Duodenal mucosa (tissue), 2 donors: ENCODE measurements around the gene DAO.
"Not testable (repeated sequence)": the region's sequence is repeated elsewhere in the genome, so short reads cannot be mapped to it uniquely, and the experiment has no call there.

Source experiments
- H3K27ac ChIP-seq: one replicate; pipeline ENCODE4 v1.7.0; 2013; ENCODE audit warnings: low read depth, low read length
- H3K27me3 ChIP-seq, 2 donors: one replicate each; pipeline ENCODE4 v1.7.0; 2013; ENCODE audit warnings: low read length in 2 of 2, control low read depth in 1 of 2; ENCODE audit not compliant: insufficient read depth in 2 of 2, control insufficient read depth in 1 of 2
- H3K36me3 ChIP-seq, 2 donors: one replicate each; pipeline ENCODE4 v1.7.0; 2013; ENCODE audit warnings: low read length in 2 of 2, control low read depth in 1 of 2; ENCODE audit not compliant: insufficient read depth in 2 of 2, control insufficient read depth in 1 of 2
- H3K4me1 ChIP-seq, 2 donors: one replicate each; pipeline ENCODE4 v1.7.0; 2013; ENCODE audit warnings: low read length in 2 of 2, control low read depth in 1 of 2; ENCODE audit not compliant: insufficient read depth in 2 of 2, control insufficient read depth in 1 of 2
- H3K4me3 ChIP-seq, 2 donors: one replicate each; pipeline ENCODE4 v1.7.0; 2013; ENCODE audit warnings: low read length in 2 of 2, low read depth in 1 of 2
- H3K9ac ChIP-seq, 2 donors: one replicate each; pipeline ENCODE4 v1.7.0; 2013; ENCODE audit warnings: low read length in 2 of 2, low read depth in 1 of 2
- H3K9me3 ChIP-seq, 2 donors: one replicate each; pipeline ENCODE4 v1.7.0; 2013; ENCODE audit warnings: low read length in 2 of 2, control low read depth in 1 of 2; ENCODE audit not compliant: control insufficient read depth in 1 of 2

The DAO gene

DNA sequence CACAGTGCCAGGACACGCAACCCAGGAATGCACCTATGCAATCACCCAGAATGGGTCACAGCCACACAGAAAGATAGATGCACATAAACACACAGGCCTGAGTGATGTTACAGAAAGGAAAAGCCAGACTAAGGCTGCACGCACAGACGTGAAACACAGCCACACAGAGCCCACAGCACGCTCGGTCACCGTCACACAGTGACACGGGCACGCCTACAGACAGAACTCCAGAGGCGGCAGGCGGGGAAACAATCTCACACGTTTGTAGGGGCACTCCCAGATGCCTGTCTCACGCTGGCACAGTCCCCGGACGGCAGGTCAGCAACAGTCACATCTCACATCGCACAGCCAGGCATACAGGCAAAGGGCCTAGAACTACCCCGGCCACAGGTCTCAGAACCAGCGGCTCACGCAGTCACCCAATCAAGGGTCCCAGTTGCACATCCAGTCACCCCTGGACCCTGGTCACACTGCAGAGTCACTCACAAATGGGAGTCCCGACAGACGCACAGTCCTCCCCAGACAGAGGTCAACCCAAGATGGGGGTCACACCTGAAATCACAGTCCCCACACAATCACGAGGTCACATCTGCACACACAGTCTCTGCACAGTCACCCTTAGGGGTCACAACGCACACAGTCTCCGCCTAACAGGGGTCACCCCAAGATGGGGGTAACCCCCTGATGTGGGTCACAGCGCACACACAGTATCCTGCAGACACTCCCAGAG, 23.3 kb upstream of the DAO start:
- Histone ChIP-seq H3K9me3 (no peaks in the 10 kb centered on the region), H3K27me3 (no peaks in the 10 kb centered on the region), H3K4me3 (peak overlapping the region; percentile 90 to 98), H3K4me1 (peaks cover 33 to 36% of the 10 kb centered on the region in 2 donors), H3K27ac (peak overlapping the region; percentile 86), H3K36me3 (peaks cover 0 to 7% of the 10 kb centered on the region in 2 donors), H3K9ac (peak overlapping the region; percentile 74 to 90)

DNA sequence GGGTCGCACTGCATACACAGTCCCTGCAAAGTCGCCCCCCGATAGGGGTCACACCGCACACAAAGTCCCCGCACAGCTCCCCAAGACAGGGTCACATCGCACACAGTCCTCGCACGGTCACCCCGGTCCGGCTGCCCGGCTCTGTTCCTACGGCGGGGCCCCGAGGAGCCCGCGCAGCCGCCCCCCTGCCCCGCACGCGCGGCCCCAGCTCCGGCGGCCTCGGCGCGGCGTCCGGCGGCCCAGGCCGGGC, 22.8 kb upstream of the DAO start:
- Histone ChIP-seq H3K4me1 (peaks cover 33 to 36% of the 10 kb centered on the region in 2 donors), H3K27ac (peak overlapping the region; percentile 86), H3K27me3 (no peaks in the 10 kb centered on the region), H3K9me3 (no peaks in the 10 kb centered on the region), H3K36me3 (peaks cover 0 to 3% of the 10 kb centered on the region in 2 donors), H3K9ac (peak overlapping the region; percentile 74 to 90), H3K4me3 (peak overlapping the region; percentile 90 to 98)

DNA sequence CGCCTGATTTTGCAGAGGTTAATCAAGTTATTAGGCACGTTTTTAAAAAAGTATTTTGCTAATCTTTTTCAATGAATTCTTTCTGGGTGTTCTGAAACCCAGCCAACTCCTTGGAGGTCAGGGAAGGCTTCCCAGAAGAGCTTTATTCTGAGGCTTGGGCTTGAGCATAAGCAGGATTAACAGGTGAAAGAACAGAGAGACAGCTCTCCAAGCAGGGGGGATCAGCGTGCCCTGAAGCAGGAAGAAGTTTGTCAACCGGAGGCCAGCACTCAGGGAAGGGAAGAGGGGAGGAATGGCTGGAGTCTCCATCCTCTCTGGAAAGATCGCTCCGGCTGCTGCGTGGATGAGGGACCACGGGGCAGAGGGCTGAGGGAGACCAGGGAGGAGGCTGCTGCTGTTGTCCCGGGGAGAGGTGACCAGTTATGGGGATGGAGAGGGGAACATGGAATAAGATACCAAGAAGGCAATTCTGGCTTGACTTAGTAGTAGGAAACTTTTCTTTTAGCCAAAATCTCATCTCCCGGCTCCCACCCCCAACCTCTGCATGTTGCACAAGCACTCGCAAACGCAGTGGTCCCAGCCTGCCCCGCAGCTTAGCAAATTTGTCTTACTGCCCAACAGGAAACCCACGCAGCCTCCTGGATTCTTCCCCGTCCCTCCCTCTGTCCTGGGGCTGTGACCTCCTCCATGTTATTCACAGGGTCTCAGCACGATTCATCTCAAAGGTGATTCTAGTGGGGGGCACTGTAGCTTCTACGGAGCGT, 21.4 kb upstream of the DAO start:
- Histone ChIP-seq H3K4me3 (peak overlapping the region; percentile 64), H3K9ac (peak overlapping the region; percentile 24 to 67), H3K4me1 (peaks cover 30 to 34% of the 10 kb centered on the region in 2 donors), H3K36me3 (peaks cover 0 to 3% of the 10 kb centered on the region in 2 donors), H3K9me3 (no peaks in the 10 kb centered on the region), H3K27ac (no peak overlapping the region), H3K27me3 (no peaks in the 10 kb centered on the region)

DNA sequence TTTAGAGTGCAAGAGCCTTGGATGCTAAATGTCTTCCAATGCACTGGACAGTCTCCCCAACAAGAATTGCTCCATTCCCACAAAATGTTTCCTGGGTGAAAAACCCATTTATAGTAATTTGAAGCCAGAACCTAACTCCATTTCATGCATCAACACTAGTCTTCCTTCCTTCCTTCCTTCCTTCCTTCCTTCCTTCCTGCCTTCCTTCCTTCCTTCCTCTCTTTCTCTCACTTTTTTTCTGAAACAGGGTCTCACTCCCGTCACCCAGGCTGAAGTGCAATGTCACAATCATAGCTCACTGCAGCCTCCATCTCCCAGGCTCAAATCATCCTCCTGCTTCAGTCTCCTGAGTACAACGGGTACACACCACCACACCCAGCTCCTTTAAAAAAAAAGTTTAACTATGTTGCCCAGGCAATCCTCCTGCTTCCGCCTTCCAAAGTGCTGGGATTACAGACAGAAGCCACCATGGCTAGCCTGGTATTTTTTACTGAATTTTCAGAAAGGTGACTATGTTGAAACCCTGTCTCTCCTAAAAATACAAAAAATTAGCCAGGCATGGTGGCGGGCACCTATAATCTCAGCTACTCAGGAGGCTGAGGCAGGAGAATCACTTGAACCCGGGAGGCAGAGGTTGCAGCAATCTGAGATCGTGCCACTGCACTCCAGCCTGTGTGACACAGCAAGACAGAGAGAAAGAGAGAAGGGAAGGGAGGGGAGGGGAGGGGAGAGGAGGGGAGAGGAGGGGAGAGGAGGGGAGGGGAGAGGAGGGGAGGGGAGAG, 20.6 kb upstream of the DAO start:
- not testable (repeated sequence) for H3K27ac ChIP-seq, H3K9me3 ChIP-seq

DNA sequence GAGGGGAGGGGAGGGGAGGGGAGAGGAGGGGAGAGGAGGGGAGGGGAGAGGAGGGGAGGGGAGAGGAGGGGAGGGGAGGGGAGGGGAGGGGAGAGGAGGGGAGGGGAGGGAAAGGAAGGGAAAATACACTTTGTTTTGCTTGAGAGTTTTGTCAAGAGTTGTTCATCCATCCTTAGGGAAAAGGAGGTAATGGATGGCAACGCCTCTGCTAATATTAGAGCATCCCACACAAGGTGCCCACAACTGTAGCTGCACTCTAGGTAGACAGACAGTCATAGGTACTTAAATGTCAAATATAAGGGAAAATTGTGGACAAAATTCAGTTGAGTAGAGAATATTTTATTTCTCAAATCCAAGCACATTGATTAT, 20.0 kb upstream of the DAO start:
- H3K36me3 ChIP-seq: no peaks in the 10 kb centered on the region
- no peak overlapping the region for H3K9ac ChIP-seq
- H3K4me3 ChIP-seq: no peak overlapping the region
- H3K27me3 ChIP-seq: no peaks in the 10 kb centered on the region
- H3K9me3 ChIP-seq: no peaks in the 10 kb centered on the region
- H3K4me1 ChIP-seq: peaks cover 23% of the 10 kb centered on the region in 2 donors
- H3K27ac ChIP-seq: no peak overlapping the region

More for the DNA sequence above, 20.6 kb upstream of the DAO start:
- Histone ChIP-seq H3K4me3 (peak overlapping the region in 1 of 2 donors; percentile 64), H3K4me1 (peaks cover 23 to 27% of the 10 kb centered on the region in 2 donors)
- not testable (repeated sequence) for H3K9ac ChIP-seq, H3K27me3 ChIP-seq, H3K36me3 ChIP-seq

DNA sequence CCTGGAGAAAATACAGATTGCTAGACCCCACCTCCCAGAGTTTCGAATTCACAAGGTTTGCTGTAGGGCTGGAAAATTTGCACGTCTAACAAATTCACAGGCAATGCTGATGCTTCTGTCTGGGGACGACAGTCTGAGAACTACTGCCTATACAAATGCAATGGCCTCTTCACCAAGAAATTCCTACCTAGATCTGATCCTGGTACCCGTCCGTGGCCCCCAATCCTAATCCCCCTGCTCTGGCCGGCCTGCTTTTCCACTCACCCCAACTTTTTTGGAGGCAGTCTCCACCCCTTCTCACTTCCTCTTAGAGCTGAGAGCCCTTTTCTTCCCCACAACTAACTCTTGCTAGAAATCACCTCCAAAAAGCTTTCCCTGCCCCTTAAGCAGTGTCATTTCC, 19.4 kb upstream of the DAO start:
- no peaks in the 10 kb centered on the region for H3K27me3 ChIP-seq
- peaks cover 22 to 23% of the 10 kb centered on the region in 2 donors for H3K4me1 ChIP-seq
- H3K4me3 ChIP-seq: no peak overlapping the region

DNA sequence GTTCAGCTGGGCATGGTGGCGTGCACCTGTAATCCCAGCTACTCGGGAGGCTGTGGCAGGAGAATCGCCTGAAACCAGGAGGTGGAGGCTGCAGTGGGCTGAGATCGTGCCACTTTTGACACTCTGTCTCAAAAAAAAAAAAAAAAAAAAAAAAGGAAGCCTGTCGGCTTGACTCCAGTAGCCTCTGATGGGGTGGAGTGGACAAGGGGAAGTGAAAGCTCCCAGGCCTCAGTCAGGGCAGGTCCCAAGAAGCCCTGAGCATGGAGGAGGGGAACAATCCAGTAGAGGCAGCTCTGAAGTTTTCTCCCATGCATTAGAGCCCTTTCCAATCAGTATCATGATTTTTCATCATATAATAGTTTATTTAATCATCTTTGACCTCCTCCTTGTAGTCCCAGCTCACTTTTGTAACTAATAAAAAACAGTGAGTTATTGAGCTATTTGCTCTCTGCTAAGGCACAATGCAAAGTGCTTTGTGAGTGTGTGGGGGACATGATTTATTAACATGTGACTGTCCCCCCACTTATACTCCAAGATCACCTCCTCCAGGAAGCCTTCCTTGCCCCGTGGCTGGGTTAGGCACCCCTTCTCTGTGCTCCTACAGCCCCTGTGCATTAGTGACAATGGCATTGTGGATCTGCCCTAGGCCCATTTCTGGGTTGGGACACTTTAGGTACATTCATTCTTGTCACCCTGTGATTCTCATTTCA, 17.9 kb upstream of the DAO start:
- Histone ChIP-seq H3K36me3 (no peaks in the 10 kb centered on the region), H3K4me3 (no peak overlapping the region), H3K9ac (no peak overlapping the region), H3K27ac (no peak overlapping the region), H3K4me1 (peaks cover 10 to 11% of the 10 kb centered on the region in 2 donors), H3K9me3 (no peaks in the 10 kb centered on the region), H3K27me3 (no peaks in the 10 kb centered on the region)

More for the DNA sequence above, 19.4 kb upstream of the DAO start:
- Histone ChIP-seq H3K27ac (no peak overlapping the region), H3K36me3 (no peaks in the 10 kb centered on the region), H3K9me3 (no peaks in the 10 kb centered on the region), H3K9ac (no peak overlapping the region)

DNA sequence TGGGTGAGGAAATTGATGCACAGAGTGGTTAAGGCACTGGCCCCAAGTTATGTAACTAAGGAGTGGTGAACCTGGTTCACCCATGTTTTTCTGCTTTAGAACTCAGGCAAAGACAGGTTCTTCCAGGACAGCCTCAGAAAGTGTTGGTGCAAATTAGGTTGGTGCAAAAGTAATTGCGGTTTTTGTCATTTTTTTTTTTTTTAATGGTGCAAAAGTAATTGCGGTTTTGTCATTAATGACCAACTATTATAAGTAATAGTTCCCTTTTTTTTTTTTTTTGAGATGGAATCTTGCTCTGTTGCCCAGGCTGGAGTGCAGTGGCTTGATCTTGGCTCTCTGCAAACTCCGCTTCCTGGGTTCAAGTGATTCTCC, 17.3 kb upstream of the DAO start:
- no peak overlapping the region for H3K9ac ChIP-seq
- no peaks in the 10 kb centered on the region for H3K27me3 ChIP-seq
- no peak overlapping the region for H3K27ac ChIP-seq
- no peaks in the 10 kb centered on the region for H3K36me3 ChIP-seq
- peaks cover 10 to 11% of the 10 kb centered on the region in 2 donors for H3K4me1 ChIP-seq
- no peaks in the 10 kb centered on the region for H3K9me3 ChIP-seq
- H3K4me3 ChIP-seq: no peak overlapping the region

DNA sequence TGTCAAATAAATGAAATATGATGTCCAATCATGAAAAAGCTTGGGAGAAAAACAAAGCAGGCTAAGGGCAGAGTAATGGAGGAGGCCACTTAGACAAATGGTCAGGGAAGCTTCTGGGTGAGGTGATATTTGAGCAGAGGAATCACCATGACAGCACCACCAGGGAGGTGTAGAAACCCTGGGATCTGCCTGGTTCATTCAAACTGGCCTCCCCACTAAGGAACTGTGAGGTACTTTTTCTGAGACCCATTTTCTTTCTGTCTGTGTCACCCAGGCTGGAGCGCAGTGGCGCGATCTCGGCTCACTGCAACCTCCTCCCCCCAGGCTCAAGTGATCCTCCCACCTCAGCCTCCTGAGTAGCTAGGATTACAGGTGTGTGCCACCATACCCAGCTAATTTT, 14.7 kb upstream of the DAO start:
- Histone ChIP-seq H3K9me3 (no peaks in the 10 kb centered on the region), H3K27ac (no peak overlapping the region), H3K9ac (no peak overlapping the region), H3K27me3 (no peaks in the 10 kb centered on the region), H3K36me3 (no peaks in the 10 kb centered on the region), H3K4me1 (no peaks in the 10 kb centered on the region), H3K4me3 (no peak overlapping the region)

DNA sequence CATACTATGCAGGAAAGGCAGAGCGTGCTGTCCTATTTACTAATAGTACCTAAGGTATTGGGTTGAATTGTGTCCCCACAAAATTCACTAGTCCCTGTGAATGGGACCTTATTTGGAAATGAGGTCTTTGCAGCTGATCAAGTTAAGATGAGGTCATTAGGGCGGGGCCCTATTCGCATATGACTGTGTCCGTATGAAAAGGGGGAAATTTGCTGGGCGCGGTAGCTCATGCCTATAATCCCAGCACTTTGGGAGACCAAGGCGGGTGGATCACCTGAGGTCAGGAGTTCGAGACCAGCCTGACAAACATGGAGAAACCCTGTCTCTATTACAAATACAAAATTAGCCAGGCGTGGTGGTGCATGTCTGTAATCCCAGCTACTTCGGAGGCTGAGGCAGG, 13.8 kb upstream of the DAO start:
- H3K4me3 ChIP-seq, H3K9me3 ChIP-seq, H3K9ac ChIP-seq: not testable (repeated sequence)

More for the DNA sequence above, 13.8 kb upstream of the DAO start:
- not testable (repeated sequence) for H3K4me1 ChIP-seq, H3K27ac ChIP-seq, H3K27me3 ChIP-seq, H3K36me3 ChIP-seq
